Measurements from ENCODE around the gene PPID.
A peak's percentile ranks its signal among the peaks of the same experiment; 100 is the strongest.
"Not testable (repeated sequence)": the region's sequence is repeated elsewhere in the genome, so short reads cannot be mapped to it uniquely, and the experiment has no call there.

PPID gene

GRCh38 chr4:158722917-158723793 lies at the start of gene PPID:
TSS of gene PPID (minus strand) at chr4:158723396. CDS start at chr4:158723288, 108 bp downstream.
- peak; percentile 90 for DNase-seq

- DNase-seq: no peak
Measured at GRCh38 chr4:158771776-158772175, 48.6 kb upstream of the PPID start.

- no peak for DNase-seq
Measured at GRCh38 chr4:158770671-158771070, 47.5 kb upstream of the PPID start.

GRCh38 chr4:158769175-158769921 lies 46.2 kb upstream of the PPID start:
- peak; percentile 48 for DNase-seq

GRCh38 chr4:158768555-158769174 lies 45.5 kb upstream of the PPID start, which contains the start of gene FNIP2:
TSS of gene FNIP2 (plus strand) at chr4:158769026. CDS start at chr4:158769213, 187 bp downstream.
- peak; percentile 81 for DNase-seq

GRCh38 chr4:158767451-158767850 lies 44.3 kb upstream of the PPID start:
- no peak for DNase-seq

GRCh38 chr4:158766434-158767044 lies 43.3 kb upstream of the PPID start:
- DNase-seq: no peak

- DNase-seq: no peak
Measured at GRCh38 chr4:158763462-158763861, 40.3 kb upstream of the PPID start.

GRCh38 chr4:158762553-158762952 lies 39.4 kb upstream of the PPID start:
- DNase-seq: no peak

GRCh38 chr4:158760866-158761265 lies 37.7 kb upstream of the PPID start:
- peak; percentile 1 for DNase-seq

- not testable (repeated sequence) for DNase-seq
Measured at GRCh38 chr4:158759539-158759938, 36.3 kb upstream of the PPID start.

GRCh38 chr4:158758703-158759102 lies 35.5 kb upstream of the PPID start:
- DNase-seq: no peak

- no peak for DNase-seq
Measured at GRCh38 chr4:158758142-158758541, 34.9 kb upstream of the PPID start.

GRCh38 chr4:158756588-158756987 lies 33.4 kb upstream of the PPID start:
- no peak for DNase-seq

GRCh38 chr4:158755819-158756218 lies 32.6 kb upstream of the PPID start:
- DNase-seq: not testable (repeated sequence)

GRCh38 chr4:158754385-158755180 lies 31.4 kb upstream of the PPID start:
- DNase-seq: no peak

- no peak for DNase-seq
Measured at GRCh38 chr4:158750379-158750778, 27.2 kb upstream of the PPID start.

- DNase-seq: not testable (repeated sequence)
Measured at GRCh38 chr4:158746537-158746936, 23.3 kb upstream of the PPID start.

GRCh38 chr4:158741326-158742021 lies 18.3 kb upstream of the PPID start:
- DNase-seq: no peak

GRCh38 chr4:158739600-158739999 lies 16.4 kb upstream of the PPID start:
- DNase-seq: no peak

GRCh38 chr4:158738866-158739265 lies 15.7 kb upstream of the PPID start:
- DNase-seq: no peak
